ENCODE measurements around the gene RELL1.

Gene RELL1

DNA sequence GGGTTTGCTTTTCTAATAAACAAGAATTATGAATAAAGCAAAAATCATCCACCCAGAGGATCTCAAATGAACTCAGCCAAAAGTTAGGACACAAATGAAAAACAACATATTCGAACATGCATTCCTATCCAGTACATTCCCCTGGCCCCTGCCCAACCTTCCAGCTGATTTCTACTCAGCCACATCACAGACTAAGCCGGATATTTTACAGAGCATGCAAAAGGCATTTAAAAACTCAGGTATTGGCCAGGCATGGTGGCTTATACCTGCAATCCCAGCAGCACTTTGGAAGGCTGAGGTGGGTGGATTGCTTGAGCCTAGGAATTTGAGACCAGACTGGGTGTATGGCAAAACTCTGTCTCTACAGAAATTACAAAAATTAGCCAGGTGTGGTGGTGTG is 54.6 kb downstream of the RELL1 start:
- no peak for DNase-seq

DNA sequence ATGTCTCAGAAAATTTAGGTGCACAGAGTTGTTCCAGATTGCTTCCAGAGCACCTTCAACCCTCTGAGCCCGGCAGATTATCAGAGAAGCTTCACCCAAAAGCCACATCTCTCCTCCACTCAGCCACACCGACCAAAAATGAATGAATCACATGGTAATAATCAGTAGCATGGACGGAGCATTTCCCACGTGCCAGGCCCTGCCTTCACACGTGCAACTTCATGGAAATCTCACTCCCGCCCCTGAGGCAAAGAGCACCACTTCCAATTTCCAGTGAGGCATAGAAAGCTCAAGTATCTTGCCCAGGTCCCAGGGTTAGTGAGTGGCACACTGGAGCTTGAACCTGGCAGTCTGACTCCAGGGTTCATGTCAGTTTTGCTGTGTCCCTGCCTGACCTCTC is 56.5 kb downstream of the RELL1 start:
- DNase-seq, result no peak

DNA sequence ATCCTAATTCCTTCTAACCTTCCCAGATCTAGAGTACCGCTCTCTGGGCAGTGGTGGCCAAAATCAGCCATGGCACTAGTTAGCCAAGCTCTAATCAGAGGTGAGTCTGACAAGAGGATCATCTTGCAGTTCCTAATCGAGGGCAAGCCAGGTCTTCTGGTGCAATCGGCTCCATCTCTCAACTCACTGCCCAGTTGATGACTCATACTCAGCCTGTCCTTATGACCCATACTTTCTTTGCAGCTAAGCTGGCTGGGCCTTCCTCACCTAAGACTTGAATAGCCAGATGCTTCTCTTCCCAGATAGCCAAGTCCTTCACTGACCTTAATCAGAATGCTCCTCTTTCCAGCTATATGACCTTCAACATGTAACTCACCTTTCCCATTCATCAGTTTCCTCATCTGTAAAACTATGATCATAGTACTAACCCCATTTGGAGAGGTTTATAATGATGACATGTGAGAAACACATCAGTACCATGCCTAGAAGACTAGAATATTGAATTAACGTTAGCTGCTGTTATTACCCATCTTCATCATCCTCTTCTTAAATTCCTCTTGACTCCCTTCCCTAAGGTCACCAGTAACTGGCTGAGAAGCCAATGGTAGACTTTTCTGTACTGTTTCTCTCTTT is 57.1 kb downstream of the RELL1 start:
- DNase-seq, result no peak

DNA sequence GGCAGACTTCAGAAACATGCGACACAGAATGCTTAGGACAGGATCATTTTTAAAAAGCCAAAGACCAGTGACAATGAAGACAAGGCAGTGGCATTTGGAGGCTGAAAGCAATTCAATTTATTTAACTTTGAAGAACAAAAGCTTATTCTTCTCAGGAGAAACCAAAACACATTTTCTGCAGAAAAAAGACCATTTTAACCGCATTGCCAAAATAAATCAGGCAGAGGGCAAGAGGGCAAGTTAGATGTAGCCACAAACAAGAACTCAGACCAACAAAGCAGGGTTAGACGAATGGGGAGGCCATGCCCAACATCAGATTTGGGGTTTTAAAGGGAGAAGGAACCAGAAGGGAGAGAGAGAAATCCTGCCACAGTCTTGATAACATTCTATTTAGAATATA is 58.9 kb downstream of the RELL1 start:
- DNase-seq, result no peak

DNA sequence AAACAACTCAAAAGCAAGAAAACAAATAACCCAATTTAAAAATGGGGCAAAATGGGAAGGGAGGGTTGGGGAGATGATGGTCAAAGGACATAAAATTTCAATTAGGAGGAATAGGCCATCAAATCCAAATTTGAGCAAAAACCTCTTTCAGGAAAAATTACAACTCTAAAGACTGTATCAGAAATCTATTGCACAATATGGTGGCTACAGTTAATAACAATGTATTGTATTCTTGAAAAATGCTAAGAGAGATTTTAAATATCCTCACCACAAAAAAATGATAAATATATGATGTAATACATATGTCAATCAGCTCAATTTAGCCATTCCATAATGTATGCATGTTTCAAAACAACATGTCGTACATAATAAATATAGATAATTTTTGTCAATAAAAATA is 60.7 kb downstream of the RELL1 start:
- DNase-seq, result no peak

DNA sequence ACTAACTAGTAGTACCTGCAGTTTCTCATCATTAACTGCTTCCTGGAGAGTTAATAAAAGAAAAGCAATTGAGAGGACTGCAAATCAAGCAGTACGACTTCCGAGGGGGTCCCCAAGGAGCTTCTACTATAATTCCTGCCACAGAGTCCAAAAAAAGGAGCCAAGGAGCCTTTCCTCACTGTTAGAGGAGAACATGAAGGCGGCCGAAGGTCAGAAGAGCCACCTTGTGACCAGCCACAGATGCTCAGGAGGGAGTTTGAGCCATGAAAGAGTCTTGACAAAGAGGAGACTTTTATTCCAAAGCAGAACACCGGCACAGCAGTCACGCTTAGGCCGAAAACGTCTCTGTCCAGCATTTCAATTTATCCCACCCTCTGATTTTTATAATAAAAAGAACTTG is 62.2 kb downstream of the RELL1 start:
- DNase-seq, result no peak

DNA sequence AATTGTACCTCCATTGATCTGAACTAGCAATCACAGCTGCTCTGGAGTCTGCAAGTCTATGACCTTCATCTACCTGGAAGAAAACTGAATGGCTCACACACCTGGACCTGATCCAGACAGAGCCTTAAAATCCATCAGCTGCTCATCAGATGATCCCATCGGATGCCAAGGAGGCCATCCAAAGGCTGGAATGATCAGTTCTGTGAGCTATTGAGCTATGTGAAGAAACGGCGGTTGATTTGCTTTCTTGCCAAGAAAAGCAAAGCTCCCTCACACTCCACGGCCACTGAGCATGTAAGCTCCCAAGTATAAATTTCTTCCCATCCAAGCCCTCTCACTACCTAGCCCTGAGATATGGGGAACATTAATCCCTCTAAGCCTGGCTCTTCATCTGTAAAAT is 63.1 kb downstream of the RELL1 start:
- no peak for DNase-seq

DNA sequence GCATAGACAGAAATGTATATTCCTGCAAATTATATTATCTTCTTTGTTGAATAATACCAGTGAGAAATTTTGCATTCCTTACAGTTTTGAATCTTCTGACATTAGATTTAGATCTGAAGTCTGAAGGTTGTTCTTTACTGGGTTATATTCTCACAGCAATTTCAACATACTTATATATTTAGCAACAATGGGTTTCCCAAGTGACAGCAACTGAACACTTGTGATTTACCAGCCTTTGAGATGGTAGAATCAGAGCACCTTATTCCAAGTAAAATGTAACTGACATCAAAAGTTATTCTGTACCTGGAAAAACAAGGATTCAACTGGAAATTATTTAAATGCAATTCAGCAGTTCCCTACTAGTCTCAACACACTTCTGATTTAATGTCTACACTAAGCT is 66.0 kb downstream of the RELL1 start:
- DNase-seq, result no peak

DNA sequence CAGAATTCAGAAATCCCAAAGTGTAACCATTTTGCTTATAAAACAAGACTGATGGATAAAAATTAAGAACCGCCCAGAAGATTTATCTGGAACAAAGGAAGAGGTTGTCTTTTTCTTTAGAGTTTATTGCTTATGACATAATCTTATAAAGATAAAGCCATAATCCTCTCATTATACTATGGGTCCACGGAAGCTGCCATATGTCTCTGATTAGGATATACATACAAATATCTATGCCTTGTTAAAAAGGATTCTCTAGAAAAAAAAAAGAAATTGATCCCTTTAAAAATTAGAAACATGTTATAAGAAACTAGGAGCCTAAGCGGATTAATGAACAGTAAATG is 70.5 kb downstream of the RELL1 start:
- no peak for DNase-seq

DNA sequence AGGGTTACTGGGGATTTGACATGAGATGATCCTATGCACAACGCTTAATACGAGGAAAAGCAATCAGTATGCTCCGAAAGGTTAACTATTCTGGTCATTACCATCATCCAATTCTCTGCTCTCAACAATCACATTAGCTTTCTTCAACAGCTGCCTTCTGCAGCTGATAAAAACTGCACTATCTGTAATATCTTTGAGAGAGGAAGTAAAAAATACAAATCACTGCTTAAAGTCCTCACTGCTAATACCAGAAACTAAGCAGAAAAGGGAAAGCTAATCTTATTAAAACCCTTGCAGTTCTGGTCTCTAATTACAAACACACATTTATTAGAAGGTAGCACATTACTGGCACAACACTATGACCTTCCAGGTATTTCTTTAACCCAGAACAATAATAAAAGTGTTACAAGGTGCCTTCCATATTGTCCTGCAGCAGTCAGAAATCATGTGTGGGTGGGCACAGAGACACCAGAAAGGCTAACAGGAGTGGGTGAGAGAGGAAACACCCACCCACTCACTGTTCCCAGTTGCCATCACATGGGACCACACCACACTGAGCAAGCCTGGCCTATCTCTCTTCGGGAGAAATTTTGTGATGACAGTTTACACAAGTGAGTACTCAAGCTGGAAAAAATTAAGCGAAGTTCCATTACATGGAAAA is 71.0 kb downstream of the RELL1 start:
- DNase-seq, result no peak

DNA sequence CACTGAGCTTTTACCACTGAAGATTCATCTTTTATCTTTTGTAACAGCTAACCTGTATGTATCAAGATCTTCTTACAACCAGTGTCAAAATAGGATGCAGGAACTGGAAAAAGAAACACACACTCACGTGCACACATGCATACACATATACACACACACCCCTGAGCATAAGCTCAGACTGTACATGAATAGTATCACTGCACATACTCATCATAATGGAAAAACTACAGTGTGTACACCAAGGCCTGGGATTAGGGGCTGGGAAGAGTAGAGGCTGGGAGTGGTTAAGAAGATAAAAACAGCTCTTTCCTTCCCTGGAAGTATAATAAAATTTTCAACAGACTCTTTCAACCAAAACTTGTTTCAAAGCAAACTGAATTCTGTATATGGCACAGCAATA is 73.4 kb downstream of the RELL1 start:
- DNase-seq, result no peak

DNA sequence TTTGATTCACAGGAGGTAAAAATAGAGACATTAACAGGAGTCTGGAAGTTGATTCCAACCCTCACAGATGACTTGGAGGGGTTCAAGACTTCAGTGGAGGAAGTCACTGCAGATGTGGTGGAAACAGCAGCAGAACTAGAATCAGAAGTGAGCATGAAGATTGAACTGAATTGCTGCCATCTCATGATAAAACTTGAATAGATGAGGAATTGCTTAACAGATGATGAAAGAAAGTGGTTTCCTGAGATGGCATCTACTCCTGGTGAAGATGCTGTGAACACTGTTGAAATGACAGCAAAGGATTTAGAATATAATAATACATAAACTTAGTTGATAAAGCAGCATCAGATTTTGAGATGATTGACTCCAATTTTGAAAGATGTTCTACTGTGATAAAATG is 76.5 kb downstream of the RELL1 start:
- DNase-seq, result no peak

DNA sequence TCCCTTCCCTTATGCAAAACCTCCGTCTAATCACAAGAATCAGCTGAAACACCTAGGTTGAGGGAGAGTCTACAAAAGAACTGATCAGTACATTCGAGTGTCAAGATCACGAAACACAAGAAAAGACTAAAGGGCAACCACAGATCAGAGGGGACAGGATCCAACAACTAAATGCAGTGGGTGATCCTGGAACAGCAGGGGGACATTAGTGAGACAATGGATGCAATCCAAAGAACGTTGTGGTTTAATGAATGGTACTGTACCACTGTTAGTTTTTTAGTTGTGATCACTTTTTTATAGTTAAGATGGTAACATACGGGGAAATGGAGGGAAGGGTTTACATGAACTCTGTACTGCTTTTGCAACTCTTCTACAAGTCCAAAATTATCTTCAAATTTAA is 79.2 kb downstream of the RELL1 start:
- no peak for DNase-seq

DNA sequence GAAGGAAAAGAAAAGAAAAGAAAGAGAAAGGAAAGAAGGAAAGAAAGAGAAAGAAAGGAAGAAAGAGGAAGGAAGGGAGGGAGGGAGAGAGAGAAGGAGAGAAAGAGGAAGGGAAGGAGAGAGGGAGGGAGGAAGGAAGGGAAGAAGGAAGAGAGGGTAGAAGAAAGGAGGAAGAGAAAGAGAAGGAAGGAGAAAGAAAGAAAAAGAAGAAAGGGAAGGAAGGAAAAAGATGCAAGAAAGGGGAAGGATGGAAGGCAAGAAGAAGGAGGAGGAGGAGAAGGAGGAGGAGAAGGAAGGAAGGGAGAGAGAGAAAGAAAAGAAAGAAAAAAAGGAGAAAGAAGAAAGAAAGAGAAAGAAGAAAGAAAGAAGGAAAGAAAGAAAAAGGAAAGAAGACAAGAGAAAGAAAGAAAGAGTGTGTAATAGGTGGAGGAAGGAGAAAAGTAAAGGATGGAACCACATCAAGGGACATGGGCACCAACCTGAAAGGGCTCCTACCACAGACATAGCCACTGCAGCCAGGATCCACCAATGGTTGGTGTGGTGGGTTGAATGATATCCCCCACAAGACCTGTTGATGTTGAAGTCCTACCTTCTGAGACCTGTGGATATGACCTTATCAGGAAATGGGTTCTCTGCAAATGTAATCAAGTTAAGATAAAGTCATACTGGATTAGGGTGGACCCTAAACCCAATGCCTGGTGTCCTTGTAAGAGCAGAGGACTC is 80.2 kb downstream of the RELL1 start:
- DNase-seq, result no peak

DNA sequence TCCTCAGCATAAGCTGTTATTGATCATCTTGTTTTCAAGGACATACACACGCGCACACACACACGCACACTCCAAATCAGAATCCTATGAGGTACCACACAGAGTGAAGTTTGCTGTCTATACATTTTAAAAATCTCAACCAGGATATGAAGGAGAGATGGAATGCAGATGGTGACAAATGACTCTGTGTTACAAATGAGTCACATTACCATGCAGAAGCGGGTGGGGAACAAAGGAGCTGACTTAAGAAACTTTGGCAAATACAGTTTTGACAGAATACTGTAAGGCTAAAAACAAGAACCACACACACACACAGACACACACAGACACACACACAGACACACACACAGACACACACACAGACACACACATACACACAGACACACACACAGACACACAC is 81.7 kb downstream of the RELL1 start:
- DNase-seq, result no peak

DNA sequence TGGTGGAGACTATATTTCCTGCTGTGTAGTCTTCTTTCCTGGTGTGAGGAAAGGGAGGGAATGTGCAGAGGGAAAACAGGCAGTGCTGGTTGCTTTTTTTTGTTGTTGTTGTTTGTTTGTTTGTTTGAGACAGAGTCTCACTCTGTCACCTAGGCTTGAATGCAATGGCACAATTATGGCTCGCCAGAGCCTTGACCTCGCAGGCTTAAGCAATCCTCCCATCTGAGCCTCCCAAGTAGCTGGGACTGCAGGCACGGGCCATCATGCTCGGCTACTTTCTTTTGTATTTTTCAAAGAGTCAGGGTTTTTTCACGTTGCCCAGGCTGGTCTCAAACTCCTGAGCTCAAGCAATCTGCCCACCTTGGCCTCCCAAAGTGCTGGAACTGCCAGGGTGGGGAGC is 82.5 kb downstream of the RELL1 start:
- DNase-seq, result no peak

DNA sequence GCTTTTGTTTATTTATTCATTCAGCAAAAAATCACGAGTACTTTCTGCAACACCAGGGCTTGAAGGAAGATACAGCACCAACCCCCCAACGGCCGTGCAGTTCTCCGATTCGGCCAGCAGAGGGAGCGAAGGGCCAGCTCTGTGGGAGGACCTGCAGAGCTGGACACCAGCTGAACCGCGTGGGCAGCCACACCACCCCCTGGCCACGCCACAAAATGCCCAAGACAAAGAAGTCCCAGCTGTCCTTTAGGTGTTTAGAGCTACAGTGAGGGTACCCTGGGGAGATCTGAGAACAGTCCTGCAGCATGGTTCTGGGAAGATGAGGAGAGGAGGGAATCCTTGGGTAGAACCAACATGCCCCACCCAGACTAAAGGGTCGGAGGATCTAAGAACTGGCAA is 83.1 kb downstream of the RELL1 start:
- peak; percentile 63 for DNase-seq

DNA sequence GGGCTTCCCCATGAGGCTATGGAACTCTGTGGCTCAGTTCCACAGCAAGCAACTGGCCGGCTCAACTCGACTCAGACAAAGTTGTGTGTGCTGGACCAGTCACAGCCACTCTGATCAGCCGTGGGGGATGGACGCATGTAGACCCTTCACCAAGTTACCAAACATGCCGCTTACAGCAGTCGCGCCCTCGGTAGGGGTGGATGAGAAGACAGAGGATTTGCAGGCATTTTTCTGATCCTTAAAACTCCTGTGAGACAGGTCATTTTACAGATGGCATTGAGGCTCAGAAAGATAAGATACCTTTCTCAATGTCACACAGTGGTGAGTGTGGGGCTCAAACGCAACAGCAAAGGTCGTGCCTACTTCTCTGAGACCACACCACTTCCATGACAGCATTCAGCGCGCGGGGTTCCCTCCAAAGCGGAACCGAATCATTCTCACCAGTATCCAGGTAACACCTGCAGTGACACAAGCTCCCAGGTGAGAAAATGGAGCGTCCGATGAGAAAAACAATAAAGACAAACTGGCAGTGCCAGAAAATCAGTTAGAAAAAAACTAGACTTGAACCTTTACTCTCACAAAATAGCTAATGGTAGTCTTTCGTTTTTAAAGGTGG is 83.6 kb downstream of the RELL1 start:
- no peak for DNase-seq

DNA sequence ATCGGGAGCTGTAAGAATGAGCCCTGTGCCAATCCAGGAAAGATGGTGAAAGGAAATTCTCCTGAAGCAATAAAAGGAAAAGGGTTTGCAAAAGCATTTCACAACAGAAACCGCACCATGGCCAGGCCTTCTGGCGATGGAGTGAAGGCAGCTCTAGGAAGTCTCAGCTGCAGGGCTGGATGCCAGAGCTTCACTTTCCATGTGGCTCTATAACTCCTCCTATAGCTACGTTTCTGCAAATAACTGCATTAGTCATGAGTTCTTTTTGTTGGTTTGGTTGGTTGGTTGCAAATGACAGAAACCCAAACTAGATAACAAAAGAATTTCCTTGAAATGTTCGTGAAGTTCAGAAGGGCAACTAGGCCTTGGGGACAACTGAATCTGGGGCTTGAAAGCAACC is 84.6 kb downstream of the RELL1 start:
- DNase-seq, result no peak

DNA sequence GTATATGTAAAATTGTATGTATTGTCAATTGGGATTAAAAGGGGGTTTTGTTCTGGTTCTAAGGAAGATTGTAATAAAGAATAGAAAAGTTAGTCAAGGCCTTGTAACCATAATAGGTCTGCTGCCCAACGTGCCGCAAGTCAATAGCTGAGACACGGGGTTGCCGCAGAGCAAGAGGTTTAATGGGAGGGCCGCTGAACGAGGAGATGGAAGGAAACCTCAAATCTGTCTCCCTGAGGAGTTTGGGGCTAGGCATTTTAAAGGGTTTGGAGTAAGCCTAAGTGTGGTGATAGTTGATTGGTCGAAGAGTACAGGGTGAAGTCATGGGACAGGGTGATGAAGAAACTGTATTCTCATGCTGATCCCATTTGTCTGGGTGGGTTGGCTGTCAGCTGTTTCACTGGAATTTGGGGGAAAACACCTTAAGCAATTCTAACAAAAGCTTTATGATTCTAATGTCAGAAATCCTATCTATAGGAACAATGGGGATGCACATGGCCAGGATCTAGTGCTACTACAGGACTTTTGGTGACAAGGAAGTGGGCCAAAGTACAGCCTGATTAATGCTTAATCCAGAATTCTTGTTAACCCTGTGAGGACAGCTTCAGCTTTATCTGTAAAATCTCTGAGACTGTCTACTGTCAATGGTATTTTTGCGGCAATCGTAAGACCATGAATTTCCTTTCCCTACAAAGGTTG is 86.9 kb downstream of the RELL1 start:
- DNase-seq, result no peak

DNA sequence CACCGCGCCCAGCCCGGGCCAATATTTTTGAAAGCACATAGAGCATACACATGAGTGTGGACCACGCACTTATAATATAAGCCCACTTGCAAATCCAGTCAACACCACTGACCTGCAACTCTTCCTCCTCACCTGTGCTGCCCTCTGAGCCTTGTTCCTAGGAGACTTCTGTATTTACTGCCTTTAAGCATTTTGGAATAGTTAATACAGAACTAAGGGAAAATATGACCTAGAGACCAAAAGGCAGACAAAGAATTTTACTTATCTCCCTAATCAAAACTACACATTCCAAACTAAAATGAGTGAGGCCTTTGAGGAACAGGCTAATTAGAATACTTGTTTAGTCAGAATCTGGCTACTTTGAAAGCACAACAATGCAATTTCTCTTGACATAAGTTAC is 89.1 kb downstream of the RELL1 start:
- DNase-seq, result no peak

DNA sequence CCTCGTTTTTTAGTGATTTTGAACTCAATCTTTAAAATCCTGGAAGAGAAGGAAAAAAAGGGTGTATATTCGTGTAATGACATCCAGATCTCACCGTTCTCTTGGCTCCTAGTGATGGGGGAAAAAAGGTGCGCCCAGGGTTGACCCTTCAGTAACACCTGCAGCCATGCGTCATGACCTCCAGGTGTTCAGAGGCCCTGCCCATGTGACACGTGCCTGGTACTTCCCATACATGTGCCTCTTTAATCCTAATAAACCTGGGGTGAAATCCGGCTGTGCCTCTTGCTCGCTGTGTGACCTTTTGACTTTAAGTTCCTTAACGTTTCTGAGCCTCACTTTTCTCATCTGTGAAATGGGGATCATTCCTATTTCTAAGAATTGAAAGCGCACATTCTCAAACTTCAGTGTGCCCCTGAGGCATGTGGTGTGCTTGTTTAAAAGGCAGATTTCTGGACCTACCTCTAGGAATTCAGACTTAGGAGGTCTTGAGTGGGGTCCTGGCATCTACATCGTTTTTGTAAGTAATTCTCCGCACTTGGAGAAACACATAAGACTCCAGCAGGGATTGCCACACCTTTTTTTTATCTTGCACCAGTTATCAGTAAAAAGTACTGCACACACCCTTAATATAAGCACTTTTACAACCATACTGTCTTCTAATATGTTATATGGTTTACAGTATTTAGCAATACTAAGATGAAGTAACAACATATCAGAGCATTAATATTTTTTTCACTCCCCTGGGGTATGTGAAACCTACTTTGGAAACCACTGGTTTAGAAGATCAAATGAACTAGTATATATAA is 90.1 kb downstream of the RELL1 start:
- no peak for DNase-seq

DNA sequence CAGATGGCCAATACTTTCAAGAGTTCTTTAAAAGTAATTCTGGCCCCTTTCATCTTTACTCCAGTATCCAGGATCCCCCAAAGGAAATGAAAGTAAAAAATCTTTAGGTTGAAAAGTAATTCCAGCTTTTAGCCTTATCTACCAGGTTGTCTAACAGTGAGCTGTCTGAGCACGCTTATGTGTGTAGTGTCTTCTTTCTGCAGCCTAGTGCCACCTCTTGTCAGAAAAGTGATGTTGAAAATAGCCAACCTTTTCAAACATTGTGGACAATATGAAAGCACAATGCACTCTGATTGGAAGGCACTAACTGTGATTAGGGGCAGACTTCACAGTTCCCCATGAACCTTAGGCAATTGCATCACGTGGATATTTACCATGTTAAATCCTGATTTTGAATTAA is 92.1 kb downstream of the RELL1 start:
- no peak for DNase-seq
